B cell (primary cell): ENCODE measurements around the gene SPHKAP. TPM values are rescaled to one million over a fixed set of nuclear protein-coding genes. Genes with fewer than 3 reads are reported as not detected.

ENCODE experiments used
- ATAC-seq: fragments of 200-7000 bp; cut with Tn5 transposase; one replicate; pipeline ENCODE4 v1.10.0; 2021; ENCODE audit warnings: low read depth, mild to moderate bottlenecking, moderate number of reproducible peaks, moderate library complexity
- CTCF ChIA-PET: fragments of 350-600 bp; sonication (Branson Sonifier 250); formaldehyde crosslinking; loops from one replicate; lab custom pipeline; 2021; ENCODE audit warnings: antibody characterized with exemption, inconsistent platforms; lab: Charles Lee
- POLR2A ChIA-PET: fragments of 350-600 bp; sonication (Branson Sonifier 250); formaldehyde crosslinking; loops from one replicate; lab custom pipeline; 2021; ENCODE audit warnings: antibody characterized with exemption; lab: Charles Lee
- DNase-seq: peaks from one replicate; pipeline ENCODE4 v3.0.0; 2013
- H2AFZ ChIP-seq: 2 replicates; pipeline ENCODE4 v1.6.1; 2012; ENCODE audit warnings: mild to moderate bottlenecking, low read depth, low read length; ENCODE audit not compliant: insufficient read depth, poor library complexity, severe bottlenecking
- H3K27ac ChIP-seq, 2 donors: 1 replicate in 1 of 2; 2 replicates in 1 of 2; pipeline ENCODE4 v1.5.1; 2012 to 2013; ENCODE audit warnings: low read length in 2 of 2, mild to moderate bottlenecking in 2 of 2, moderate library complexity in 1 of 2
- H3K27me3 ChIP-seq, 4 experiments: fragments of 200-600 bp in 1 of 4; sonication (generic) in 1 of 4; replicated peaks in 1 of 4; 1 replicate in 2 of 4; 2 replicates in 2 of 4; pipeline versions ENCODE4 v1.6.1 to v1.7.0; 2013 to 2016; ENCODE audit warnings: low read length in 3 of 4, mild to moderate bottlenecking in 2 of 4, mixed read lengths in 1 of 4, moderate library complexity in 1 of 4; ENCODE audit not compliant: insufficient read depth in 4 of 4, control insufficient read depth in 3 of 4; ENCODE audit errors: control extremely low read depth in 1 of 4
- H3K36me3 ChIP-seq, 2 experiments: replicated peaks in 1 of 2; 1 replicate in 1 of 2; 2 replicates in 1 of 2; pipeline versions ENCODE4 v1.6.1 to v1.7.1; 2013; ENCODE audit warnings: low read length in 1 of 2; ENCODE audit not compliant: insufficient read depth in 2 of 2, control insufficient read depth in 1 of 2; ENCODE audit errors: control extremely low read depth in 1 of 2, extremely low read depth in 1 of 2
- H3K4me1 ChIP-seq, 2 donors: fragments of 200-600 bp in 1 of 2; sonication (generic) in 1 of 2; 1 replicate in 1 of 2; 2 replicates in 1 of 2; pipeline versions ENCODE4 v1.5.1 to v1.6.1; 2013 to 2017; ENCODE audit warnings: low read length in 2 of 2; ENCODE audit not compliant: control insufficient read depth in 2 of 2, insufficient read depth in 2 of 2
- H3K4me2 ChIP-seq: replicated peaks from 2 replicates; pipeline ENCODE3; 2012; ENCODE audit warnings: mild to moderate bottlenecking, low read depth, low read length; ENCODE audit not compliant: poor library complexity, severe bottlenecking
- H3K4me3 ChIP-seq, 5 experiments: fragments of 200-600 bp in 1 of 5; sonication (generic) in 1 of 5; 1 replicate in 3 of 5; 2 replicates in 2 of 5; pipeline versions ENCODE4 v1.5.1 to v1.7.0; 2011 to 2016; ENCODE audit warnings: low read length in 4 of 5, mild to moderate bottlenecking in 4 of 5, low read depth in 2 of 5, control low read depth in 1 of 5, moderate library complexity in 1 of 5; ENCODE audit not compliant: insufficient read depth in 1 of 5; ENCODE audit errors: control extremely low read depth in 1 of 5, extremely low read depth in 1 of 5
- H3K79me2 ChIP-seq: fragments of 200-600 bp; sonication (generic); one replicate; pipeline ENCODE4 v1.6.0; 2016; ENCODE audit warnings: low read length; ENCODE audit not compliant: control insufficient read depth, insufficient read depth
- H3K9ac ChIP-seq: fragments of 200-600 bp; sonication (generic); 2 replicates; pipeline ENCODE4 v1.6.1; 2017; ENCODE audit warnings: mild to moderate bottlenecking, low read length, moderate library complexity
- H3K9me3 ChIP-seq, 3 donors: one replicate each; pipeline versions ENCODE4 v1.6.1 to v1.7.1; 2013; ENCODE audit warnings: low read length in 2 of 3; ENCODE audit not compliant: control insufficient read depth in 2 of 3, insufficient read depth in 1 of 3; ENCODE audit errors: control extremely low read depth in 1 of 3
- H4K20me1 ChIP-seq: 2 replicates; pipeline ENCODE4 v1.6.0; 2012; ENCODE audit warnings: mild to moderate bottlenecking, low read length; ENCODE audit not compliant: insufficient read depth, control insufficient read depth, poor library complexity, severe bottlenecking
- H3K27ac Mint-ChIP-seq: one replicate; pipeline ENCODE4 v1.8.0; 2021; ENCODE audit warnings: mixed read lengths
- H3K27me3 Mint-ChIP-seq: one replicate; pipeline ENCODE4 v1.8.0; 2021; ENCODE audit warnings: mixed read lengths
- H3K4me1 Mint-ChIP-seq: one replicate; pipeline ENCODE4 v1.8.0; 2021; ENCODE audit warnings: mixed read lengths
- H3K4me3 Mint-ChIP-seq: one replicate; pipeline ENCODE4 v1.8.0; 2021; ENCODE audit warnings: mixed read lengths
- H3K9me3 Mint-ChIP-seq: one replicate; pipeline ENCODE4 v1.8.0; 2022; ENCODE audit warnings: mixed read lengths; ENCODE audit not compliant: insufficient read depth
- CTCF ChIP-seq: fragments of 200-600 bp; IDR thresholded peaks from one replicate; pipeline ENCODE4 v1.8.0; 2022; ENCODE audit warnings: antibody characterized with exemption, mild to moderate bottlenecking
- EZH2 ChIP-seq: IDR thresholded peaks from 2 replicates; pipeline ENCODE4 v1.6.1; 2012; ENCODE audit warnings: borderline replicate concordance, low read depth, mild to moderate bottlenecking, moderate library complexity, low read length; ENCODE audit not compliant: insufficient read depth, poor library complexity, severe bottlenecking
- WGBS: methylation state at CpG from one replicate; pipeline ENCODE4 v1.1.5; 2013; ENCODE audit warnings: missing lambda C conversion rate; ENCODE audit not compliant: insufficient coverage; 5-methylcytosine and 5-hydroxymethylcytosine counted together
- intact Hi-C: fragments of 100-400 bp; cut with micrococcal nuclease; formaldehyde crosslinking; loops from one replicate; pipeline ENCODE4 v1.10.0; 2022
- polyA plus RNA-seq: library from polyadenylated mRNA; depleted of rRNA; stranded (reverse); fragments of >200 nt; gene quantifications from 2 replicates; pipeline ENCODE4 v1.2.3, GENCODE V29; 2012
- total RNA-seq, 2 donors: library from RNA; stranded (reverse); fragments of 120-200 nt in 1 of 2; gene quantifications; 1 replicate in 1 of 2; 2 replicates in 1 of 2; pipeline versions ENCODE4 v1.2.3 to v1.2.4, GENCODE V29; 2013 to 2022

Gene SPHKAP
- total and polyA plus RNA-seq, 2 donors (not counting 1 experiment from before 2014, with no cell fraction given), result not detected

DNA sequence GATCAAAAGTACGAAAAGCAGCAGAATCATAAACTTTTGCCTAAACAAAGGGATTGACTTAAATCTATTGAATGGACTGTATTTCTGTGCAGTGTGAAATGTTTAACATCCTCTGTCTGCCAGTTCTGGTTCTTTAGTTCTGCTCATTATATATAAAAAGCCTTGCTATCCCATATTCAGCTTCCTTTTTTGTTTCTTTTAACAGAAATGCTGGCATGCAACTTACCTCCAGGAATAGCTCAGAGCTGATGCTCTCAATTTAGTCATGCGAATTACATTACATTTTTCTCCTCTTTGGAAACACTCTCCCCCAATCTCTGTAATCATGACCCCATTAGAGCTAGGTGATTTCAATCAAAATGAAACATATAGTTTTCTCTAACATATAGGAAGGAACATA lies 73.6 kb downstream of the SPHKAP start:
- H3K4me1 ChIP-seq, result no peaks in the 10 kb centered on the region
- no peak overlapping the region for H3K9ac ChIP-seq
- Mint-ChIP-seq H3K9me3 (no peaks in the 10 kb centered on the region), H3K27me3 (no peaks in the 10 kb centered on the region), H3K4me1 (no peaks in the 10 kb centered on the region), H3K4me3 (no peak overlapping the region), H3K27ac (no peak overlapping the region)
- ATAC-seq, result no peak
- H3K4me3 ChIP-seq, result no peak overlapping the region
- no peaks in the 10 kb centered on the region for H3K36me3 ChIP-seq
- intact Hi-C loops, result no loop called here
- no peak for DNase-seq
- H2AFZ ChIP-seq, result no peak overlapping the region
- H3K9me3 ChIP-seq, result peaks cover 0 to 1% (median 0%) of the 10 kb centered on the region in 3 donors
- H3K79me2 ChIP-seq, result no peaks in the 10 kb centered on the region
- POLR2A ChIA-PET, result no interaction called here
- no peaks in the 10 kb centered on the region for H3K27me3 ChIP-seq
- H3K4me2 ChIP-seq, result no peak overlapping the region
- TF ChIP-seq EZH2 (no peak), CTCF (no peak)
- no CpG with 5 or more reads among the region's 2 CpGs for WGBS
- no peak overlapping the region for H3K27ac ChIP-seq
- CTCF ChIA-PET, result no interaction called here
- H4K20me1 ChIP-seq, result no peaks in the 10 kb centered on the region

DNA sequence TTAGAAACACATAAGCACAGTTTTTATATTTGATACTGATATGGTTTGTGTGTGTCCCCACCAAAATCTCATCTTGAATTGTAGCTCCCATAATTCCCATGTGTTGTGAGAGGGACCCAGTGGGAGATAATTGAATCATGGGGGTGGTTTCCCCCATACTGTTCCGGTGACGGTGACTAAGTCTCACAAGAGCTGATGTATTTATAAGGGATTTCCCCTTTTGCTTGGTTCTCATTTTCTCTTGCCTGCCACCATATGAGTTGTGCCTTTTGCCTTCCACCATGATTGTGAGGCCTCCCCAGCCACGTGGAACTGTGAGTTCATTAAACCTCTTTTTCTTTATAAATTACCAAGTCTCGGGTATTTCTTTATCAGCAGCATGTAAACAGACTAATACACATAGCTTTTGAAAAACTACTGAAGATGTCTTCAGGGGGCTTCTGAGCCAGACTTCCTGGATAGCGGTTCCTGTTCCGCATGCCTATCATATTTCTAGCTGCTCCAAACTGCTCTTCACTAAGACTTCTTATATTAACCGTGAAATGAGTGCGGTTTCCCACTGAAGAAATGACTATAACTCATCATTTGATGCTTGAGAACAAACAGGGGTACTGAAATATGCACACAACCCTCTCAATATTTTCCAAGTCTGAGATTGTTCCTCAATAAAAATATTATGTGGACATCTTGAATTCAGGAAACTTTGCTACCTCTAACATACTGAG lies 75.8 kb downstream of the SPHKAP start:
- Histone ChIP-seq H3K36me3 (no peaks in the 10 kb centered on the region), H3K9me3 (peaks cover 0 to 3% (median 0%) of the 10 kb centered on the region in 3 donors), H3K27me3 (no peaks in the 10 kb centered on the region), H3K4me2 (no peak overlapping the region), H3K9ac (no peak overlapping the region), H3K27ac (no peak overlapping the region), H3K4me1 (no peaks in the 10 kb centered on the region), H2AFZ (no peak overlapping the region), H4K20me1 (no peaks in the 10 kb centered on the region), H3K4me3 (no peak overlapping the region), H3K79me2 (no peaks in the 10 kb centered on the region)
- no peak overlapping the region for H3K27ac Mint-ChIP-seq
- CTCF ChIA-PET, result no interaction called here
- intact Hi-C loops, result no loop called here
- DNase-seq (no peak), ATAC-seq (no peak)
- no peaks in the 10 kb centered on the region for H3K27me3 Mint-ChIP-seq
- peaks cover 4% of the 10 kb centered on the region for H3K9me3 Mint-ChIP-seq
- H3K4me1 Mint-ChIP-seq, result no peaks in the 10 kb centered on the region
- TF ChIP-seq CTCF (no peak), EZH2 (no peak)
- no peak overlapping the region for H3K4me3 Mint-ChIP-seq
- WGBS, result 88% methylated on average over 6 of the region's 8 CpGs
- POLR2A ChIA-PET, result no interaction called here
